Kidney (tissue), 14 donors: Measurements from ENCODE around the gene NPAS3. TPM values are rescaled to one million over a fixed set of nuclear protein-coding genes. Genes with fewer than 3 reads are reported as not detected.

Source experiments
- DNase-seq, 5 donors: peaks; one replicate each; pipeline ENCODE4 v3.0.0-alpha.2; 2013 to 2020
- FAIRE-seq: peaks from 2 replicates; lab custom pipeline; 2012; peaks lifted over from hg19 to GRCh38; lab: Jason Lieb, UNC
- H3K27ac ChIP-seq, 2 donors: one replicate each; pipeline ENCODE4 v1.7.0; 2013; ENCODE audit warnings: low read depth in 2 of 2, low read length in 2 of 2, inconsistent platforms in 1 of 2
- H3K27me3 ChIP-seq: one replicate; pipeline ENCODE4 v1.7.1; 2013; ENCODE audit warnings: low read length, inconsistent platforms; ENCODE audit not compliant: control insufficient read depth, insufficient read depth
- H3K36me3 ChIP-seq, 3 donors: one replicate each; pipeline versions ENCODE4 v1.7.0 to v1.7.1; 2013; ENCODE audit warnings: low read length in 3 of 3, control low read depth in 1 of 3, inconsistent platforms in 1 of 3; ENCODE audit not compliant: insufficient read depth in 3 of 3, control insufficient read depth in 2 of 3
- H3K4me1 ChIP-seq, 3 donors: one replicate each; pipeline versions ENCODE4 v1.7.0 to v1.7.1; 2013; ENCODE audit warnings: low read length in 3 of 3, inconsistent platforms in 1 of 3, low read depth in 1 of 3; ENCODE audit not compliant: control insufficient read depth in 2 of 3, insufficient read depth in 2 of 3
- H3K4me3 ChIP-seq, 3 donors: one replicate each; pipeline versions ENCODE4 v1.7.0 to v1.8.1; 2013; ENCODE audit warnings: low read length in 3 of 3, control low read depth in 1 of 3, inconsistent platforms in 1 of 3
- H3K9ac ChIP-seq, 3 donors: one replicate each; pipeline versions ENCODE4 v1.7.0 to v1.7.1; 2013; ENCODE audit warnings: low read length in 3 of 3, control low read depth in 1 of 3, inconsistent platforms in 1 of 3
- H3K9me3 ChIP-seq, 3 donors: one replicate each; pipeline versions ENCODE4 v1.7.0 to v1.7.1; 2013; ENCODE audit warnings: low read length in 3 of 3, control low read depth in 1 of 3, inconsistent platforms in 1 of 3; ENCODE audit not compliant: control insufficient read depth in 2 of 3, insufficient read depth in 1 of 3
- CTCF ChIP-seq: IDR thresholded peaks from 3 replicates; pipeline ENCODE4 v1.5.1; 2012; ENCODE audit warnings: mild to moderate bottlenecking, moderate library complexity, borderline replicate concordance; ENCODE audit not compliant: insufficient read depth; ENCODE audit errors: extremely low read depth
- intact Hi-C: fragments of 100-400 bp; cut with DNase I; formaldehyde crosslinking; loops from one replicate; pipeline ENCODE4 v1.11.1; 2022
- polyA plus RNA-seq: library from polyadenylated mRNA; stranded (reverse); fragments of 350-450 nt; fragmentation: Illumina TruSeq; extraction: RNeasy Lipid Tissue Mini Kit (QIAGEN cat#74804); gene quantifications from one replicate; pipeline ENCODE4 v1.2.3, GENCODE V29; 2014; ENCODE audit warnings: low read depth, low replicate concordance; ENCODE audit not compliant: insufficient read depth
- total RNA-seq: library from RNA; stranded (reverse); fragmentation: NEBNext Ultra II Directional; extraction: Animal tissue kit (Norgen Biotek cat#: 25700); gene quantifications from one replicate; pipeline ENCODE4 v1.2.1, GENCODE V29; 2021
- donor health status: control.
- donor health status: control.
- donor health status: control.
- donor health status: control.
- donor health status: control.
- donor health status: DM: yes; HTN: yes; CAD: no.
- donor health status: Normal renal cell carcinoma (clear cell type).

NPAS3 gene
- total and polyA plus RNA-seq, 2 donors from 2014 or later = 0.82 to 5.0 TPM

DNA sequence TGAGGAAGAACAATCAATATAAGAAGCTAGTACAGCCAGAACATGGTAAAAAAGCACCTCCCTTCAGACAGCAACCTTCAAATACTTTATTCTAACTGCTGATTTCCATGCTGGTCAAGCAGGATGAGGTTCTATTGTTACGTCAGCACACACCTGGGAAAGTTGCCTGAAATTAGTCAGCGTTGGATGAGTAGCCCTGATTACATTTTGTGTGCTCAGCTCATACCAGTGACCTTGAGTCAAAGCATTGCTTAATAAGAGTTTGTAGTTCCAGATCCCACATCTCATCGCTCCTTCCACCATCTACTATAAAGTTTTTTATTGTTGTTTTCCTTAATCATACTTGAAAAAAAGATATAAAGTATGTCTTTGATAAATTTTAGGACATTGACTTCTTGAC, 650.7 kb downstream of the NPAS3 start:
- Histone ChIP-seq H3K4me1 (no peaks in the 10 kb centered on the region), H3K9me3 (no peaks in the 10 kb centered on the region), H3K36me3 (no peaks in the 10 kb centered on the region), H3K27me3 (no peaks in the 10 kb centered on the region), H3K9ac (no peak overlapping the region), H3K4me3 (no peak overlapping the region), H3K27ac (no peak overlapping the region)
- intact Hi-C loops = no loop called here
- TF ChIP-seq CTCF = no peak
- DNase-seq (peak in 1 of 5 donors; percentile 12), FAIRE-seq (no peak)

- no peak overlapping the region for H3K27ac ChIP-seq
- FAIRE-seq (no peak), DNase-seq (no peak)
- H3K9ac ChIP-seq = no peak overlapping the region
- no peaks in the 10 kb centered on the region for H3K9me3 ChIP-seq
- no peaks in the 10 kb centered on the region for H3K27me3 ChIP-seq
- no peaks in the 10 kb centered on the region for H3K36me3 ChIP-seq
- intact Hi-C loops = no loop called here
- H3K4me3 ChIP-seq = no peak overlapping the region
- no peak for TF ChIP-seq CTCF
- no peaks in the 10 kb centered on the region for H3K4me1 ChIP-seq
These were observed 652.4 kb downstream of the NPAS3 start for GRCh38 chr14:33590891-33591630.

GRCh38 chr14:33592297-33592696, 653.6 kb downstream of the NPAS3 start:
- no peaks in the 10 kb centered on the region for H3K4me1 ChIP-seq
- FAIRE-seq (no peak), DNase-seq (no peak)
- no peak for TF ChIP-seq CTCF
- H3K4me3 ChIP-seq = no peak overlapping the region
- no peaks in the 10 kb centered on the region for H3K9me3 ChIP-seq
- H3K27me3 ChIP-seq = no peaks in the 10 kb centered on the region
- H3K27ac ChIP-seq = no peak overlapping the region
- intact Hi-C loops = no loop called here
- H3K36me3 ChIP-seq = no peaks in the 10 kb centered on the region
- H3K9ac ChIP-seq = no peak overlapping the region
